ENCODE results near the gene SIX2. TPM values are rescaled to one million over a fixed set of nuclear protein-coding genes. Genes with fewer than 3 reads are reported as not detected.
A peak's percentile ranks its signal among the peaks of the same experiment; 100 is the strongest.

SIX2 gene
- total RNA-seq, 6 donors from 2014 or later = 0.61 to 1.3 (median 1.2) TPM; not detected in 3

DNA sequence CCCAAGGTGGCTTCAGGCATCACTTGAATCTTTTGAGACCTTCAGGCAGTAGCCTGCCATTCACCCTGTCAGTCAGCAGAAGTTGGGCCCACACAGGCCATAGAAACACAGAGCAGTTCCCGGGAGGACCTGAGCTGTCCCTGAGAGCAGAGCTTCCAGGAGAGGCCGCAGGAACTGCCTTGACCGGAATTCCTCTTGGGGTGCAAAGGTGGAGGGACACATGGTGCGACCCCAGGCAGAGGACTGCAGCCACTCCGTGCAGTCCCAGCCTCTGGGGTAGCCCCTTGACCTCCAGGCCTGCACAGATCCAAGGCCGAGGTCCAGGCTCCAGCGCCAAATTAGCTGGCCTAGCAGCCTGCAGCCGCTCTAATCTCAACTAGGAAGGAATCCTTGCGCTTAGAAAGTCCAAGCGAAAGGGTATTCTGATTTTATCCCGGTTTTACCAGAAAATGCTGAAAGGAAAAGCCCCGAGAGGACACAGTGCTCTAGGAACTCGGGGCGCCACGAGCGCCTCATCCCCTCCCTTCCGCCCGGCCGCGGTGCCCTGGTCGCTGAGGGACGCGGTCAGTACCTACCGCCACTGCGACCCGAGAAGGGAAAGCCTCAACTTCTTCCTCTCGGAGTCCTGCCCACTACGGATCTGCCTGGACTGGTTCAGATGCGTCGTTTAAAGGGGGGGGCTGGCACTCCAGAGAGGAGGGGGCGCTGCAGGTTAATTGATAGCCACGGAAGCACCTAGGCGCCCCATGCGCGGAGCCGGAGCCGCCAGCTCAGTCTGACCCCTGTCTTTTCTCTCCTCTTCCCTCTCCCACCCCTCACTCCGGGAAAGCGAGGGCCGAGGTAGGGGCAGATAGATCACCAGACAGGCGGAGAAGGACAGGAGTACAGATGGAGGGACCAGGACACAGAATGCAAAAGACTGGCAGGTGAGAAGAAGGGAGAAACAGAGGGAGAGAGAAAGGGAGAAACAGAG is 5.4 kb downstream of the SIX2 start:
- H3K4me1 ChIP-seq = peaks cover 27 to 58% (median 37%) of the 10 kb centered on the region in 4 donors
- peak in 1 of 2 donors; percentile 76 for DNase-seq
- no peak overlapping the region for H3K27ac ChIP-seq

DNA sequence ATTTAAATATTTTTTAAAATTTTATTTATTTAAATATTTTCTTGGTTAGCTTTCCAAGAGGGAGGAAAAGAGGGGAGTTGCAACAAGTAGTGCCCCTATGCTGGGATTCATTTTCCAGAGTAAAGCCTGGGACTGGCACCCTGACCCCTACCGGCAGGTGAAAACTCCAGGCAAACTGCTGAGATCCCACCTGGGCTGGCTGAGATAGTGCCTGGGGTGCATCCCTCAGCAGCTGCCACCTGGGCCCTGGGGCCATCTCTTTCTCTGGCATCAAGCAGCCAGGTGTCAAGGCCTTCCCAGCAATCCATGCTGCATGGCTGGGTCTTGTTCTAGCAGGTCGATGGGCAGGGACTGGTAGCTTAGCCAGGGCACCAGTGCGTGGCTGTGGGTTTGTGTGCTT is 6.6 kb downstream of the SIX2 start:
- H3K36me3 ChIP-seq = no peaks in the 10 kb centered on the region
- WGBS, 2 donors = 33 to 46% methylated on average over 1 to 3 of the region's 3 CpGs
- H3K4me3 ChIP-seq = no peak overlapping the region
- no peaks in the 10 kb centered on the region for H3K9me3 ChIP-seq
- DNase-seq = no peak
- TF ChIP-seq EP300 (IDR thresholded peaks at IDR 0.05) = no peak
- TF ChIP-seq, protein P1, sequence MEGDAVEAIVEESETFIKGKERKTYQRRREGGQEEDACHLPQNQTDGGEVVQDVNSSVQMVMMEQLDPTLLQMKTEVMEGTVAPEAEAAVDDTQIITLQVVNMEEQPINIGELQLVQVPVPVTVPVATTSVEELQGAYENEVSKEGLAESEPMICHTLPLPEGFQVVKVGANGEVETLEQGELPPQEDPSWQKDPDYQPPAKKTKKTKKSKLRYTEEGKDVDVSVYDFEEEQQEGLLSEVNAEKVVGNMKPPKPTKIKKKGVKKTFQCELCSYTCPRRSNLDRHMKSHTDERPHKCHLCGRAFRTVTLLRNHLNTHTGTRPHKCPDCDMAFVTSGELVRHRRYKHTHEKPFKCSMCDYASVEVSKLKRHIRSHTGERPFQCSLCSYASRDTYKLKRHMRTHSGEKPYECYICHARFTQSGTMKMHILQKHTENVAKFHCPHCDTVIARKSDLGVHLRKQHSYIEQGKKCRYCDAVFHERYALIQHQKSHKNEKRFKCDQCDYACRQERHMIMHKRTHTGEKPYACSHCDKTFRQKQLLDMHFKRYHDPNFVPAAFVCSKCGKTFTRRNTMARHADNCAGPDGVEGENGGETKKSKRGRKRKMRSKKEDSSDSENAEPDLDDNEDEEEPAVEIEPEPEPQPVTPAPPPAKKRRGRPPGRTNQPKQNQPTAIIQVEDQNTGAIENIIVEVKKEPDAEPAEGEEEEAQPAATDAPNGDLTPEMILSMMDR (IDR thresholded peaks at IDR 0.05) = no peak
- no peak for TF ChIP-seq POLR2AphosphoS5 (IDR thresholded peaks at IDR 0.05)
- TF ChIP-seq POLR2A (IDR thresholded peaks at IDR 0.05) = no peak
- no peak for ATAC-seq (ENCODE audit: low FRiP score in 2 of 2)
- peaks cover 0 to 84% (median 44%) of the 10 kb centered on the region in 4 donors for H3K27me3 ChIP-seq
- peaks cover 22 to 47% (median 29%) of the 10 kb centered on the region in 4 donors for H3K4me1 ChIP-seq
- H3K27ac ChIP-seq = no peak overlapping the region

More for the DNA sequence above, 5.4 kb downstream of the SIX2 start:
- 17 to 18% methylated on average over 30 to 40 of the region's 41 CpGs for WGBS, 2 donors
- no peaks in the 10 kb centered on the region for H3K36me3 ChIP-seq
- TF ChIP-seq POLR2AphosphoS5 (IDR thresholded peaks at IDR 0.05) (no peak), POLR2A (IDR thresholded peaks at IDR 0.05) (no peak), EP300 (IDR thresholded peaks at IDR 0.05) (no peak)
- TF ChIP-seq, protein P1 (IDR thresholded peaks at IDR 0.05) = no peak
- H3K4me3 ChIP-seq = peak overlapping the region in 3 of 4 donors; percentile 2 to 33 (median 24)
- peaks cover 0 to 95% (median 48%) of the 10 kb centered on the region in 4 donors for H3K27me3 ChIP-seq
- no peak for ATAC-seq (ENCODE audit: low FRiP score in 2 of 2)
- H3K9me3 ChIP-seq = no peaks in the 10 kb centered on the region

DNA sequence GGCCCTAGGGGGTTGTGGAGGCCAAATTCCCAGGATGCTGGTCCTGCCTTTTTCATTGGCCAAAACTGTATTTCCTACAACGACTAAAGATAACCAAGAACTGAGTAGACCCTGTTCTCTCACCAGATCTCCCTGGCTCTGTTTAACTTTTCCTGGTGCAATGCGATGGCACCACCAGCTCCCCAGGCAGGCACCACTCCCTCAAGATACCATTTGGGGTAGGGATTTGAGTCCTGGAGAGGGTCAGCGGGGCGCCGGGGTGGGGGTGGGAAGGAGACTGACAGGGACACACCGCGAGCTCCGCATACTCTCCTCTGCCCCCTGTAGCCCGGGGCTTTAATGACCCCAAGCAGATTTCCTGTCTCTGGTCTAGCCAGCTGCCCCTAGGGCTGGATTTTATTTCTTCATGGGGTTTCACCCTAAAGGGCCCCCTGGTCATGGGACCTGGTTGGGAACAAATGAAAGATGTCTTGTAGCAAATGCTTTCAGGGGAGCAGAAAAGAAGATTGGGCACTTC is 7.3 kb downstream of the SIX2 start:
- peak in 1 of 2 donors; percentile 14 for DNase-seq
- TF ChIP-seq POLR2A (IDR thresholded peaks at IDR 0.05) = no peak
- no peak for TF ChIP-seq POLR2AphosphoS5 (IDR thresholded peaks at IDR 0.05)
- TF ChIP-seq, protein P1 (IDR thresholded peaks at IDR 0.05) = no peak
- TF ChIP-seq EP300 (IDR thresholded peaks at IDR 0.05) = no peak
- no peak overlapping the region for H3K27ac ChIP-seq
- H3K36me3 ChIP-seq = no peaks in the 10 kb centered on the region
- WGBS, 2 donors = 11 to 15% methylated on average over 6 to 9 of the region's 9 CpGs
- H3K4me1 ChIP-seq = peaks cover 22 to 47% (median 29%) of the 10 kb centered on the region in 4 donors
- H3K4me3 ChIP-seq = no peak overlapping the region
- no peak for ATAC-seq (ENCODE audit: low FRiP score in 2 of 2)
- no peaks in the 10 kb centered on the region for H3K9me3 ChIP-seq
- H3K27me3 ChIP-seq = peaks cover 0 to 76% (median 41%) of the 10 kb centered on the region in 4 donors

DNA sequence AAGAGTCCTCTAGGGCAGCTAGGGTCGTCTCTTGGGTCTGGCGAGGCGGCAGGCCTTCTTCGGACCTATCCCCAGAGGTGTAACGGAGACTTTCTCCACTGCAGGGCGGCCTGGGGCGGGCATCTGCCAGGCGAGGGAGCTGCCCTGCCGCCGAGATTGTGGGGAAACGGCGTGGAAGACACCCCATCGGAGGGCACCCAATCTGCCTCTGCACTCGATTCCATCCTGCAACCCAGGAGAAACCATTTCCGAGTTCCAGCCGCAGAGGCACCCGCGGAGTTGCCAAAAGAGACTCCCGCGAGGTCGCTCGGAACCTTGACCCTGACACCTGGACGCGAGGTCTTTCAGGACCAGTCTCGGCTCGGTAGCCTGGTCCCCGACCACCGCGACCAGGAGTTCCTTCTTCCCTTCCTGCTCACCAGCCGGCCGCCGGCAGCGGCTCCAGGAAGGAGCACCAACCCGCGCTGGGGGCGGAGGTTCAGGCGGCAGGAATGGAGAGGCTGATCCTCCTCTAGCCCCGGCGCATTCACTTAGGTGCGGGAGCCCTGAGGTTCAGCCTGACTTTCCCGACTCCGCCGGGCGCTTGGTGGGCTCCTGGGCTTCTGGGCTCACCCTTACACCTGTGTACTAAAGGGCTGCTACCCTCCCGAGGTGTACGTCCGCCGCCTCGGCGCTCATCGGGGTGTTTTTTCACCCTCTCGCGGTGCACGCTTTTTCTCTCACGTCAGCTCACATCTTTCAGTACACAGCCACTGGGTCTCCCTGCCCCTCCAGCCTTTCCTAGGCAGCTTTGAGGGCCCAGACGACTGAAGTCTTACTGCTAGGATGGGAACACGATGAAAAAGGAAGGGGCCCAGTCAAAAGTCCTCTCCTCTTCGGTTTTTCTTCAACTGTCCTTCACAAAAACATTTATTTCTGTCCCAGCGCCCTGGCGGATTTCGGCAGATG is 8.1 kb downstream of the SIX2 start:
- no peaks in the 10 kb centered on the region for H3K9me3 ChIP-seq
- DNase-seq = peak in 1 of 2 donors; percentile 86
- no peak overlapping the region for H3K27ac ChIP-seq
- peaks cover 0 to 70% (median 37%) of the 10 kb centered on the region in 4 donors for H3K27me3 ChIP-seq
- no peaks in the 10 kb centered on the region for H3K36me3 ChIP-seq
- TF ChIP-seq, protein P1 (IDR thresholded peaks at IDR 0.05) = no peak
- TF ChIP-seq EP300 (IDR thresholded peaks at IDR 0.05) (no peak), POLR2AphosphoS5 (IDR thresholded peaks at IDR 0.05) (no peak), POLR2A (IDR thresholded peaks at IDR 0.05) (no peak)
- 6 to 16% methylated on average over 29 to 51 of the region's 61 CpGs for WGBS, 2 donors
- ATAC-seq (ENCODE audit: low FRiP score in 2 of 2) = peak in 1 of 2 donors; percentile 52
- peak overlapping the region in 3 of 4 donors; percentile 18 to 33 (median 28) for H3K4me3 ChIP-seq
- H3K4me1 ChIP-seq = peaks cover 22 to 43% (median 29%) of the 10 kb centered on the region in 4 donors
